Measurements from ENCODE around the gene ZNF524.

Gene ZNF524

GRCh38 chr19:55643887-55644176, 43.7 kb downstream of the ZNF524 start:
- DNase-seq, result no peak

DNA sequence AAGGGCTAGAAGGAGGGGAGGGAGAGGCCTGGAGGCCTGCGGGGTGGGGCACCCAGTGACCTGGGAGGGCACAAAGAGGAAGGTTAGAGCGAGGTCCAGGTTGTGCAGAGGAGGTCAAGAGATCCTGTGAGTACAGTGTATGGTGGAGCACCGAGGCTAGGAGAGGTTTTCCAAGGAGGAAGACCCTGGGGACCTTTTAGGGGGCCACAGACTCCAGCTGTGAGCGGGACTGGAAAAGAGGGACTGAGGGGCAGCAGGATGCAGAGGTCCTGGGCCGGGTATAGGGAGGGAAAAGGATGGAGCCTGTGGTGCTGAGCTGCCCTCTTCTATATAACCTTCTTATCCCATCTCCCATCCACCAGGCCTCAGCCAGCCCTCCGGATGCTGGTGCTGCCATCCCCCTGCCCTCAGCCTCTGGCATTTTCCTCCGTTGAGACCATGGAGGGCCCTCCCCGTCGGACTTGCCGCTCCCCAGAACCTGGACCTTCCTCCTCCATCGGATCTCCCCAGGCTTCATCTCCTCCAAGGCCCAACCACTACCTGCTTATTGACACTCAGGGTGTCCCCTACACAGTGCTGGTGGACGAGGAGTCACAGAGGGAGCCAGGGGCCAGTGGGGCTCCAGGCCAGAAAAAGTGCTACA, 44.2 kb downstream of the ZNF524 start:
- no peak for DNase-seq

- DNase-seq, result no peak
Measured at GRCh38 chr19:55644842-55645511, 44.9 kb downstream of the ZNF524 start.

DNA sequence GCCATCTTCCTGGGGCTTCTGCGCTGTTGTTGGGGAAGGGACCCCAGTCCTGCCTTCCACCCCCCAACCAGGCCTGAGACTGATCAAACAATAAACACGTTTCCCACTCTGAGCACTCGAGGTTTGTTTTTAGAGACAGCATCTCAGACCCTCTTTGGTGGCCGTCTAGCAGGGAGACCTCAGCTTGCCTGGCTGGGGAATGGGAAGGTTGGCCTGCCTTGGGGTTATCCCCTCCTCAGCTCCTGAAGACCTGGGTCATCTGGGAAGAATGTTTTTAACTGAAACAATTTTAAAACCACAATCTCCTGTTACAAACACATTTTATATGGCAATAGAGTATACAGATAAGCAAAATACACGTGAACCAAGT, 45.4 kb downstream of the ZNF524 start:
- DNase-seq, result no peak

- no peak for DNase-seq
Measured at GRCh38 chr19:55646889-55647731, 47.0 kb downstream of the ZNF524 start.

GRCh38 chr19:55647732-55648584, 47.9 kb downstream of the ZNF524 start, which contains the start of gene CCDC106:
TSS of gene CCDC106 (plus strand) at chr19:55648212. CDS start at chr19:55649047, 835 bp downstream.
- peak; percentile 67 for DNase-seq

GRCh38 chr19:55648585-55649267, 48.6 kb downstream of the ZNF524 start:
- DNase-seq, result no peak

GRCh38 chr19:55649268-55650125, 49.4 kb downstream of the ZNF524 start:
- no peak for DNase-seq

DNA sequence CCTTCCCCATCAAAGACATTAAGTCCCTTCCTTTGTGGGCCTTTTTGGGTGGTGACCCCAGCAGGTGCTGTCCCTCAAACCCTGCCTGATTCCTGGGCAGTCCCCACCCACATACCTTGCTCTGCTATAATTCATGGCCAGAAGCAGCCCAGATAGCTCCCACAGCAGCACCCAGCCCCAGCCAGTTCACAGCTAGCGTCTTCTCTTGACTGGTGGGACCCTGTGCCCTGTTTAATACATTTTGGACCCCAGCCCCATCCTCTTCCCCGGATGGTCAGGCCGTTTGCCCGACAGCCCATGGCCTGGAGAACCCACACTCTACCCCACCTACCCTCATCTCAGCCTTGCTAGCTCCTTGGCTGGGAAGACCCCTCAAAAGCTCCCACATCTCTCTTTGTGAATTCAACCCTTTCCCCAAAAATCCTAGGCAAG, 50.1 kb downstream of the ZNF524 start:
- no peak for DNase-seq

DNA sequence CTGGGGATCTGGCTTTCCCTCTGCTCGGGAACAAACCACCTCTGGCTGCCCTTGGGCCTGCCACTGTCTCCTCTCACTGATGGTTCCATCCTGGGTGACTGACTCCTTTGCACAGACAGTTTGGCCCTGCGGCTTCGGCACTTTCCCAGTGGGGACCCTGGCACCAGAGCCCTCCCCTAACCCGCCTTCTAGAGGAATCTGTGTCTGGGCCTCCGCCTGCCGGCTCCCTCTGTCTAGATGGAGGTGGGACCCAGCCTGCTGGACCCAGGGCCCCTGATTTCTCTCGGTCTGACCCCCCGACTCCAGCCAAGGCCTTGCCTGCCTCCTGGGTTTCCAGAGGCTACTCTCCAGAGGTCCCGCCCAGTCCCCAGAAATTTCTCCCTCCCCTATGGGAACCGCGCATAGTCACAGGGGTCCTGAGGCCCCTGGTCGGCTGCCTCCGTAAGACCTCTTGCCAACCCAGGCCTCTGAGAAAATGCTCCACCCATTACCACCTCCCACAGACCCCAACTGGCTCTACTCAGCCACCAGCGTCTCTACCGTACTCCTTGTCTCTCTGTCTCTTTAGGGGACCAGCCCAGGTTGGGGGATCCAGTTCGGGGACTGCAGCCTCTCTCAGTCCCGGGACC, 50.6 kb downstream of the ZNF524 start:
- DNase-seq, result no peak

DNA sequence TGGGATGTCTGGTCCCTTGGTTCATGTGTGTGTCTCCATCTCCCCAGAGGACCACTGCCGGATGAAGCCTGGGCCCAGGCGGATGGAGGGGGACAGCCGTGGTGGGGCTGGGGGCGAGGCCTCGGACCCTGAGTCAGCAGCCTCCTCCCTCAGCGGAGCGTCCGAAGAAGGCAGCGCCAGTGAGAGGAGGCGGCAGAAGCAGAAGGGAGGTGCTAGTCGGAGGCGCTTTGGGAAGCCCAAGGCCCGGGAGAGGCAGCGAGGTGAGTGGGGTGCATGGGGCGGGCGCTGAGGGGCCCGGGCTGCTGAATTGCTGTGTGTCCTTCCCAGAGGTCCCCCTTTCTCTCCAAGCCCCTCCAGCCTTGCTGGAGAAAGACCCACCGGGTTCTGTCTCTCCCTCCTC, 51.1 kb downstream of the ZNF524 start:
- DNase-seq, result no peak

DNA sequence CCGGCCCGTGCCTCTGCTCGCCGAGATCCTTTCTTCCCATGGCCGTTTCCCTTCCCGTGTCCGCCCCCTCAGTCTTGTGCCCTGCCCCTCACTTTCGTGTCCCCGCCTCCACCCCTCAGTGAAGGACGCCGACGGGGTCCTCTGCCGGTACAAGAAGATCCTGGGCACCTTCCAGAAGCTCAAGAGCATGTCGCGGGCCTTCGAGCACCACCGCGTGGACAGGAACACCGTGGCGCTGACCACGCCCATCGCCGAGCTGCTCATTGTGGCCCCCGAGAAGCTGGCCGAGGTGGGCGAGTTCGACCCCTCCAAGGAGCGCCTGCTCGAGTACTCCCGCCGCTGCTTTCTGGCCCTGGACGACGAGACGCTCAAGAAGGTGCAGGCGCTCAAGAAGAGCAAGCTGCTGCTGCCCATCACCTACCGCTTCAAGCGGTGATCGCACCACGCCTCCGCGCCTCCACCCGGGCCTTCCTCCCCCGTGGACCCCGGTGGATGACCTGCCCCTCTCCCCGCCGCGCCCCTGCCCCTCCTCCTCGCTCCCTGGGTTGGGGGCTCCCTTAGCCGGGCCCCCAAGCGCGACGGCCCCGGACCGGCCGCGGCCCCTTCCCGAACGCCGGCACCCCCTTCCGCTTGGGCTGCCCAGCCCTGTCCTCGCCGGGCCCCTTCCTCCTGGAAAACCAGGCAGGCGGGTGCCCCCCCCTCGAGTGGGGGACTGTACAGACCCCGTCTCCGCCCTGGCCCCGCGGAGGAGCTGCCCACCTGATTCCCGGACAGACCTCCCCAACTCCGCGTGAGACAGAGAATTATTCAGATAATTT, 52.4 kb downstream of the ZNF524 start:
- DNase-seq, result no peak

All from GDM1 (cell line).